K562 (cell line): ENCODE measurements around the gene CCP110. TPM values are rescaled to one million over a fixed set of nuclear protein-coding genes. Genes with fewer than 3 reads are reported as not detected.

Experiments used
- ATAC-seq: fragments of 200-7000 bp; cut with Tn5 transposase; 3 replicates; pipeline ENCODE4 v1.9.1; 2020; ENCODE audit warnings: moderate library complexity
- BruUV-seq: library from RNA; stranded (reverse); fragments of 400-500 nt; replicated peaks from 2 replicates; lab custom pipeline; 2021; lab: Mats Ljungman, UMichigan
- CTCF ChIA-PET: fragments of 300-600 bp; formaldehyde crosslinking; extraction: SDS; loops from one replicate; lab custom pipeline; 2021; ENCODE audit warnings: low intra/inter-chr PET ratio; lab: Yijun Ruan, JAX
- POLR2A ChIA-PET: fragments of 300-600, 350-650 bp; sonication (Branson Sonifier 250); formaldehyde crosslinking; extraction: SDS; loops from one replicate; lab custom pipeline; 2021; ENCODE audit warnings: antibody characterized with exemption, inconsistent platforms; lab: Yijun Ruan, JAX
- DNase-seq, 4 experiments: peaks; one replicate each; pipeline versions ENCODE4 v3.0.0 to v3.0.0-alpha.2; 2011 to 2018; ENCODE audit warnings: low spot score in 3 of 4, mixed read lengths in 3 of 4; ENCODE audit errors: extremely low read depth in 1 of 4
- FAIRE-seq: peaks from 2 replicates; lab custom pipeline; 2011; peaks lifted over from hg19 to GRCh38; lab: Jason Lieb, UNC
- H2AFZ ChIP-seq: 2 replicates; pipeline ENCODE4 v1.6.0; 2011; ENCODE audit warnings: low read depth, low read length, control low read depth, inconsistent platforms
- H3K27ac ChIP-seq: fragments of 200-600 bp; 3 replicates; pipeline ENCODE4 v1.8.0; 2011; ENCODE audit warnings: low read depth, mild to moderate bottlenecking, control low read depth, inconsistent platforms, low read length, moderate library complexity, mixed read lengths; ENCODE audit errors: extremely low read depth
- H3K27me3 ChIP-seq, 2 experiments: fragments of 300-600 bp in 1 of 2; 2 replicates in 1 of 2; 3 replicates in 1 of 2; pipeline versions ENCODE4 v1.6.0 to v1.8.0; 2011; ENCODE audit warnings: inconsistent platforms in 2 of 2, low read length in 2 of 2, mild to moderate bottlenecking in 1 of 2, mixed read lengths in 1 of 2, moderate library complexity in 1 of 2; ENCODE audit not compliant: control insufficient read depth in 2 of 2, insufficient read depth in 2 of 2
- H3K36me3 ChIP-seq: fragments of 300-600 bp; 3 replicates; pipeline ENCODE4 v1.8.0; 2011; ENCODE audit warnings: mild to moderate bottlenecking, low read length, inconsistent platforms; ENCODE audit not compliant: control insufficient read depth, insufficient read depth
- H3K4me1 ChIP-seq, 2 experiments: fragments of 200-600 bp in 1 of 2; replicated peaks in 1 of 2; 2 replicates in 1 of 2; 3 replicates in 1 of 2; pipeline versions ENCODE4 v1.5.1 to v1.8.0; 2011; ENCODE audit warnings: inconsistent platforms in 2 of 2, low read length in 2 of 2, mild to moderate bottlenecking in 1 of 2, mixed read lengths in 1 of 2, moderate library complexity in 1 of 2; ENCODE audit not compliant: control insufficient read depth in 2 of 2, insufficient read depth in 2 of 2
- H3K4me2 ChIP-seq: 2 replicates; pipeline ENCODE4 v1.6.1; 2011; ENCODE audit warnings: low read length, control low read depth, inconsistent platforms, mixed read lengths; ENCODE audit not compliant: insufficient read depth
- H3K4me3 ChIP-seq: fragments of 200-600 bp; sonication (generic), shearing (Covaris generic); 2 replicates; pipeline ENCODE4 v1.5.1; 2016; ENCODE audit warnings: control low read depth, inconsistent platforms
- H3K79me2 ChIP-seq: fragments of 200-600 bp; 3 replicates; pipeline ENCODE4 v1.8.0; 2011; ENCODE audit warnings: low read length, inconsistent platforms; ENCODE audit not compliant: control insufficient read depth, insufficient read depth
- H3K9ac ChIP-seq, 2 experiments: 2 replicates each; pipeline versions ENCODE4 v1.6.0 to v1.6.1; 2011; ENCODE audit warnings: low read depth in 2 of 2, low read length in 2 of 2, control low read depth in 1 of 2, inconsistent platforms in 1 of 2, mild to moderate bottlenecking in 1 of 2, mixed read lengths in 1 of 2; ENCODE audit not compliant: insufficient read depth in 1 of 2
- H3K9me1 ChIP-seq: one replicate; pipeline ENCODE4 v1.6.0; 2011; ENCODE audit warnings: inconsistent platforms, mild to moderate bottlenecking, low read length, moderate library complexity; ENCODE audit not compliant: control insufficient read depth, insufficient read depth
- H3K9me3 ChIP-seq: replicated peaks from 2 replicates; pipeline ENCODE4 v1.5.1; 2011; ENCODE audit warnings: low read depth, low read length, inconsistent platforms; ENCODE audit not compliant: control insufficient read depth, insufficient read depth
- H4K20me1 ChIP-seq: replicated peaks from 2 replicates; pipeline ENCODE4 v1.6.1; 2011; ENCODE audit warnings: low read length, inconsistent platforms, mixed read lengths; ENCODE audit not compliant: control insufficient read depth, insufficient read depth
- ADNP ChIP-seq: fragments of 200-800 bp; sonication (Bioruptor generic); IDR thresholded peaks from 2 replicates; pipeline ENCODE4 v1.6.1; 2016; ENCODE audit warnings: missing genetic modification characterization, missing compliant biosample characterization
- CCAR2 ChIP-seq: fragments of 200-400 bp; formaldehyde crosslinking; IDR thresholded peaks from 2 replicates; pipeline ENCODE4 v1.6.1; 2017; ENCODE audit warnings: mild to moderate bottlenecking, low read depth, low read length
- CSDE1 ChIP-seq, 2 experiments: fragments of 450-650 bp; IDR thresholded peaks; 2 replicates each; pipeline ENCODE4 v1.6.1; 2016; ENCODE audit warnings: mild to moderate bottlenecking in 1 of 2
- KLF6 ChIP-seq: fragments of 250-450 bp; sonication (Bioruptor Pico); IDR thresholded peaks from 2 replicates; pipeline ENCODE4 v1.4.0; 2020; ENCODE audit warnings: mild to moderate bottlenecking, moderate library complexity, borderline replicate concordance
- L3MBTL2 ChIP-seq: fragments of 450-650 bp; IDR thresholded peaks from 2 replicates; pipeline ENCODE4 v1.6.1; 2016; ENCODE audit warnings: mild to moderate bottlenecking, moderate library complexity
- PHB2 ChIP-seq: fragments of 450-650 bp; IDR thresholded peaks from 2 replicates; pipeline ENCODE4 v1.6.1; 2017; ENCODE audit warnings: low read depth
- PRPF4 ChIP-seq: fragments of 200-400 bp; formaldehyde crosslinking; IDR thresholded peaks from one replicate; pipeline ENCODE4 v1.6.1; 2017; ENCODE audit warnings: low read length, low read depth, mild to moderate bottlenecking; ENCODE audit not compliant: insufficient read depth, poor library complexity, severe bottlenecking
- ZNF717 ChIP-seq: fragments of 250-450 bp; sonication (Bioruptor Pico); IDR thresholded peaks from 2 replicates; pipeline ENCODE4 v1.5.0; 2021
- ZNF764 ChIP-seq: fragments of 250-450 bp; sonication (Bioruptor Pico); IDR thresholded peaks from 2 replicates; pipeline ENCODE4 v1.4.0; 2020; ENCODE audit warnings: low read depth, mild to moderate bottlenecking, moderate library complexity
- WGBS: fragments of 100-300 bp; shearing (Covaris generic); methylation state at CpG from one replicate; pipeline ENCODE4 v1.1.6; 2016; ENCODE audit warnings: low coverage, mixed read lengths; ENCODE audit not compliant: insufficient coverage; ENCODE audit errors: missing lambda C conversion rate; 5-methylcytosine and 5-hydroxymethylcytosine counted together
- in situ Hi-C: fragments of 300-500 bp; cut with MboI; formaldehyde crosslinking; loops from 4 replicates; pipeline ENCODE4 v1.15.0; 2018; ENCODE audit warnings: inconsistent platforms, mixed read lengths
- intact Hi-C: fragments of 100-400 bp; cut with micrococcal nuclease; formaldehyde crosslinking; loops from 2 replicates; pipeline ENCODE4 v1.14.2; 2022
- polyA plus RNA-seq, 8 experiments: library from polyadenylated mRNA; depleted of rRNA in 4 of 8; stranded (reverse) in 5 of 8; unstranded in 3 of 8; fragments of >200 nt; fragmentation: Nextera tagmentation in 2 of 8; fragmentation: Illumina TruSeq in 1 of 8; extraction: Ambion mirVana in 2 of 8; extraction: Trizol in 1 of 8; gene quantifications; 2 replicates each; pipeline versions ENCODE4 v1.2.1 to v1.2.3, GENCODE V29; 2011 to 2014; ENCODE audit warnings: inconsistent platforms in 1 of 8, missing spikeins in 1 of 8
- total RNA-seq, 7 experiments: library from RNA; depleted of rRNA in 6 of 7; stranded (reverse); fragments of >200 nt in 6 of 7; fragmentation: Illumina TruSeq in 2 of 7; extraction: Trizol in 2 of 7; gene quantifications; 2 replicates each; pipeline versions ENCODE4 v1.2.1 to v1.2.3, GENCODE V29; 2011 to 2021; ENCODE audit warnings: low replicate concordance in 1 of 7
- TF ChIP-seq, protein P1 (sequence below): IDR thresholded peaks from 2 replicates; pipeline ENCODE4 v1.6.1; 2011; ENCODE audit warnings: borderline replicate concordance, low read depth, mild to moderate bottlenecking, moderate library complexity, low read length; ENCODE audit not compliant: insufficient read depth, poor library complexity, severe bottlenecking
- TF ChIP-seq, protein P2 (sequence below): fragments of 250-450 bp; sonication (Bioruptor Pico); IDR thresholded peaks from 2 replicates; pipeline ENCODE4 v1.8.0; 2021; ENCODE audit warnings: moderate library complexity, mild to moderate bottlenecking, inconsistent platforms

CCP110 gene
- total and polyA plus RNA-seq, 9 of the 15 experiments (the other 6 are each of a cell fraction or from before 2014, with no cell fraction given), result 3.5 to 16.1 (median 12.1) TPM

DNA sequence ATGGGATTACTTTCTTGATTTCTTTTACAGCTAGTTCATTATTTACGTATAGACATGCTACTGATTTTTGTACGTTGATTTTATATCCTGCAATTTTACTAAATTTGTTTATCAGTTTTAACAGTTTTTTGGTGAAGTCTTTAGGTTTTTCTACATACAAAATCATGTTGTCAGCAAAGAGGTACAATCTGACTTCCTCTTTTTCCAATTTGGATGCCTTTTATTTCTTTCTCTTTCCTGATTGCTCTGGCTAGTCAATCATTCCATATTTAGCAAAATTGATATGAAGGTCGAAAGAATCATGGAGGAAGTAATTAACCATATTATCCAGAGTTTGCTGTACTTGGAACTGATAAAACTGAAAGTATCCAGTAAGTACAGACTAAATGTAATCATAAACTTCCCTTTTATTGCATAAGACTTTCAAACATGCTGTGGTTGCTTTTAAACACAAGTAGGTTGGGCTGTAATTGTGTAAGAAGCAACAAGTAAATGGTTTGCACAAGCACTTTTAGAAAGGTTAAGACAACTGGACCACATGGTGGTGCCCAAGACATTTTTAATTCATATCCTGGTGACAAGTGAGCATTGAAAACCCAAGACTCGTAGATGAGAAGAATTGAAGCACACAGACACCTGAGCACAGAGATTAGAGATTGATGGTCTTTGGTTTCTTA is 10.2 kb upstream of the CCP110 start (continued):
- TF ChIP-seq ADNP (no peak), CCAR2 (no peak), ZNF717 (CRISPR knock-in tag) (no peak), CSDE1 (IDR thresholded peaks at IDR 0.05) (no peak), L3MBTL2 (no peak)
- TF ChIP-seq, protein P1, sequence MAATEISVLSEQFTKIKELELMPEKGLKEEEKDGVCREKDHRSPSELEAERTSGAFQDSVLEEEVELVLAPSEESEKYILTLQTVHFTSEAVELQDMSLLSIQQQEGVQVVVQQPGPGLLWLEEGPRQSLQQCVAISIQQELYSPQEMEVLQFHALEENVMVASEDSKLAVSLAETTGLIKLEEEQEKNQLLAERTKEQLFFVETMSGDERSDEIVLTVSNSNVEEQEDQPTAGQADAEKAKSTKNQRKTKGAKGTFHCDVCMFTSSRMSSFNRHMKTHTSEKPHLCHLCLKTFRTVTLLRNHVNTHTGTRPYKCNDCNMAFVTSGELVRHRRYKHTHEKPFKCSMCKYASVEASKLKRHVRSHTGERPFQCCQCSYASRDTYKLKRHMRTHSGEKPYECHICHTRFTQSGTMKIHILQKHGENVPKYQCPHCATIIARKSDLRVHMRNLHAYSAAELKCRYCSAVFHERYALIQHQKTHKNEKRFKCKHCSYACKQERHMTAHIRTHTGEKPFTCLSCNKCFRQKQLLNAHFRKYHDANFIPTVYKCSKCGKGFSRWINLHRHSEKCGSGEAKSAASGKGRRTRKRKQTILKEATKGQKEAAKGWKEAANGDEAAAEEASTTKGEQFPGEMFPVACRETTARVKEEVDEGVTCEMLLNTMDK, result no peak
- TF ChIP-seq, protein P2, sequence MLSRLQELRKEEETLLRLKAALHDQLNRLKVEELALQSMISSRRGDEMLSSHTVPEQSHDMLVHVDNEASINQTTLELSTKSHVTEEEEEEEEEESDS (CRISPR knock-in tag), result no peak

DNA sequence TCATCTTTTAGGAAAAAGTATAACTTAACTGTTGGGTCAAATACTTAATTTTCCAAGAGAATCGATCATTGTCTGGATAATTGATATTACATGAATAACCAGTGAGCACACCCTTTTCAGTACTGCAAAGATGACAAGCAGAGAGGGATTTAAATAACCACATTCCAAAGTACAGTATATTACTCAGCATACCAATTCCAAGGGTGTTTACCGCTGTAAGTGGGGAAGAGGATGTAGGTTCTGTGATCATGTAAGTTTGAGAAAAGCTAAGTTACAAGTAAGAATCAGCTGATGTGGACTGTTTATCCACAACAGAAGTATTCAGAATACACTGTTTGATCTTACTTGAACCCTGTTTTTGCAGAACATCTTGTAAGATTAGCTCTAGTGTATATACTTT is 8.0 kb upstream of the CCP110 start:
- no peak overlapping the region for H3K4me3 ChIP-seq
- no peaks in the 10 kb centered on the region for H3K9me3 ChIP-seq
- no peak overlapping the region for H3K4me2 ChIP-seq
- H3K4me1 ChIP-seq, result peaks cover 4 to 26% of the 10 kb centered on the region in 2 experiments; a peak in 2 of 5 replicates
- in situ Hi-C loops, result loop anchor here (10.0 kb wide), 1 partner anchor 431 kb away; no protein-coding TSS in a partner anchor
- no peaks in the 10 kb centered on the region for H4K20me1 ChIP-seq
- no peak for DNase-seq
- no peak overlapping the region for H3K9ac ChIP-seq
- no peak for TF ChIP-seq PHB2
- TF ChIP-seq ZNF764, result no peak
- no peak for TF ChIP-seq PRPF4
- TF ChIP-seq KLF6 (CRISPR knock-in tag), result no peak
- BruUV-seq, result no TSS peak
- H2AFZ ChIP-seq, result no peak overlapping the region
- H3K27ac ChIP-seq, result no peak overlapping the region
- ATAC-seq, result no peak
- H3K36me3 ChIP-seq, result peaks cover 44% of the 10 kb centered on the region
- no peaks in the 10 kb centered on the region for H3K27me3 ChIP-seq
- CTCF ChIA-PET, result no interaction called here
- FAIRE-seq, result no peak
- POLR2A ChIA-PET, result interaction anchor here (1.4 kb wide), 1 partner anchor 13 kb away, joined by 3 read pairs; no protein-coding TSS in a partner anchor
- WGBS, result 82% methylated on average over 2 of the region's 2 CpGs
- peaks cover 33% of the 10 kb centered on the region for H3K79me2 ChIP-seq
- H3K9me1 ChIP-seq, result no peaks in the 10 kb centered on the region
- intact Hi-C loops, result no loop called here
